IMR-90 (cell line): ENCODE results near the gene RGS9.

Source experiments
- BHLHE40 ChIP-seq: fragments of 150-350 bp; IDR thresholded peaks from 2 replicates; pipeline ENCODE4 v1.6.1; 2016; ENCODE audit warnings: mild to moderate bottlenecking, low read depth, low read length
- CEBPB ChIP-seq: IDR thresholded peaks from 2 replicates; pipeline ENCODE4 v1.6.1; 2012; ENCODE audit warnings: low read depth, low read length, improper control_type of control experiment
- CHD1 ChIP-seq: IDR thresholded peaks from 2 replicates; pipeline ENCODE4 v1.6.1; 2012; ENCODE audit warnings: low read depth, low read length, improper control_type of control experiment
- CTCF ChIP-seq: conservative IDR thresholded peaks from 2 replicates; pipeline ENCODE4 v1.5.1; 2012; ENCODE audit warnings: mild to moderate bottlenecking, low read depth, low read length, improper control_type of control experiment
- ELK1 ChIP-seq: fragments of 150-350 bp; IDR thresholded peaks from 2 replicates; pipeline ENCODE4 v1.6.1; 2016; ENCODE audit warnings: low read depth, mild to moderate bottlenecking, low read length, moderate library complexity, borderline replicate concordance
- MAFK ChIP-seq: IDR thresholded peaks from 2 replicates; pipeline ENCODE4 v1.6.1; 2012; ENCODE audit warnings: low read depth, low read length, improper control_type of control experiment
- MAZ ChIP-seq: IDR thresholded peaks from 2 replicates; pipeline ENCODE4 v1.6.1; 2012; ENCODE audit warnings: low read depth, mild to moderate bottlenecking, low read length, improper control_type of control experiment, moderate library complexity, borderline replicate concordance
- MXI1 ChIP-seq: IDR thresholded peaks from 2 replicates; pipeline ENCODE4 v1.6.1; 2012; ENCODE audit warnings: low read depth, mild to moderate bottlenecking, low read length, moderate library complexity, borderline replicate concordance
- NFE2L2 ChIP-seq: fragments of 150-350 bp; IDR thresholded peaks from 2 replicates; pipeline ENCODE4 v1.6.1; 2016; ENCODE audit warnings: low read depth, mild to moderate bottlenecking, low read length
- POLR2A ChIP-seq: IDR thresholded peaks from 2 replicates; pipeline ENCODE4 v1.6.1; 2012; ENCODE audit warnings: mild to moderate bottlenecking, low read depth, low read length
- RAD21 ChIP-seq: IDR thresholded peaks from 2 replicates; pipeline ENCODE4 v1.6.1; 2012; ENCODE audit warnings: low read length, improper control_type of control experiment
- RCOR1 ChIP-seq: IDR thresholded peaks from 2 replicates; pipeline ENCODE4 v1.6.1; 2012; ENCODE audit warnings: mild to moderate bottlenecking, low read length, improper control_type of control experiment; ENCODE audit not compliant: insufficient replicate concordance
- RFX5 ChIP-seq: IDR thresholded peaks from 2 replicates; pipeline ENCODE4 v1.8.0; 2012; ENCODE audit warnings: low read depth, mild to moderate bottlenecking, low read length, moderate library complexity

- TF ChIP-seq MAFK = no peak
- no peak for TF ChIP-seq CTCF
- TF ChIP-seq POLR2A = no peak
- TF ChIP-seq CEBPB = no peak
- no peak for TF ChIP-seq RFX5
- no peak for TF ChIP-seq RAD21
- no peak for TF ChIP-seq ELK1
- no peak for TF ChIP-seq NFE2L2
- no peak for TF ChIP-seq BHLHE40
- no peak for TF ChIP-seq CHD1
- TF ChIP-seq MXI1 = no peak
- TF ChIP-seq MAZ = no peak
- TF ChIP-seq RCOR1 = no peak
Measured at GRCh38 chr17:65220732-65221131, 83.6 kb downstream of the RGS9 start.
